Activated naive CD8-positive, alpha-beta T cell treated with anti-CD3 and anti-CD28 coated beads for 36 hours (primary cell): ENCODE results near the gene LIPI. TPM values are rescaled to one million over a fixed set of nuclear protein-coding genes. Genes with fewer than 3 reads are reported as not detected.
"Not testable (repeated sequence)": the region's sequence is repeated elsewhere in the genome, so short reads cannot be mapped to it uniquely, and the experiment has no call there.

Experiments used
- DNase-seq: peaks from one replicate; pipeline ENCODE4 v3.0.0; 2021
- H3K27ac Mint-ChIP-seq: one replicate; pipeline ENCODE4 v1.8.0; 2022; ENCODE audit warnings: mild to moderate bottlenecking, moderate library complexity, mixed read lengths
- H3K27me3 Mint-ChIP-seq: one replicate; pipeline ENCODE4 v1.8.0; 2022; ENCODE audit warnings: mild to moderate bottlenecking, mixed read lengths
- H3K36me3 Mint-ChIP-seq: one replicate; pipeline ENCODE4 v1.8.0; 2021; ENCODE audit warnings: mild to moderate bottlenecking, mixed read lengths
- H3K4me1 Mint-ChIP-seq: one replicate; pipeline ENCODE4 v1.8.0; 2021; ENCODE audit warnings: mixed read lengths
- H3K4me3 Mint-ChIP-seq: one replicate; pipeline ENCODE4 v1.8.0; 2022; ENCODE audit warnings: mild to moderate bottlenecking, moderate library complexity, mixed read lengths
- H3K9me3 Mint-ChIP-seq: one replicate; pipeline ENCODE4 v1.8.0; 2022; ENCODE audit warnings: mixed read lengths
- total RNA-seq, 2 experiments: library from RNA; stranded (reverse); gene quantifications; one replicate each; pipeline ENCODE4 v1.2.3, GENCODE V29; 2021

LIPI gene
- total RNA-seq, 2 experiments from 2014 or later, result not detected

GRCh38 chr21:14095056-14095455 is 115.7 kb downstream of the LIPI start:
- peaks cover 20% of the 10 kb centered on the region for H3K36me3 Mint-ChIP-seq
- no peak overlapping the region for H3K4me3 Mint-ChIP-seq
- H3K9me3 Mint-ChIP-seq, result peaks cover 4% of the 10 kb centered on the region
- no peak overlapping the region for H3K27ac Mint-ChIP-seq
- H3K4me1 Mint-ChIP-seq, result no peaks in the 10 kb centered on the region
- H3K27me3 Mint-ChIP-seq, result no peaks in the 10 kb centered on the region
- DNase-seq, result no peak

GRCh38 chr21:14092834-14093560 is 117.8 kb downstream of the LIPI start:
- Mint-ChIP-seq H3K36me3 (peaks cover 29% of the 10 kb centered on the region), H3K27ac (no peak overlapping the region), H3K4me3 (no peak overlapping the region), H3K4me1 (peaks cover 2% of the 10 kb centered on the region), H3K27me3 (no peaks in the 10 kb centered on the region), H3K9me3 (peaks cover 6% of the 10 kb centered on the region)
- DNase-seq, result no peak

- not testable (repeated sequence) for H3K9me3 Mint-ChIP-seq, H3K4me3 Mint-ChIP-seq, H3K27me3 Mint-ChIP-seq, H3K27ac Mint-ChIP-seq, DNase-seq
- peaks cover 12% of the 10 kb centered on the region for H3K4me1 Mint-ChIP-seq
- peaks cover 35% of the 10 kb centered on the region for H3K36me3 Mint-ChIP-seq
Observed at GRCh38 chr21:14090184-14090583, 120.6 kb downstream of the LIPI start.

GRCh38 chr21:14088391-14088790 is 122.4 kb downstream of the LIPI start:
- Mint-ChIP-seq H3K27ac (no peak overlapping the region), H3K27me3 (no peaks in the 10 kb centered on the region), H3K36me3 (peaks cover 46% of the 10 kb centered on the region), H3K4me3 (no peak overlapping the region), H3K4me1 (peaks cover 12% of the 10 kb centered on the region), H3K9me3 (peaks cover 9% of the 10 kb centered on the region)
- DNase-seq, result no peak

- Mint-ChIP-seq H3K27ac (peak overlapping the region; percentile 68), H3K4me1 (peaks cover 12% of the 10 kb centered on the region), H3K36me3 (peaks cover 39% of the 10 kb centered on the region), H3K9me3 (peaks cover 9% of the 10 kb centered on the region), H3K27me3 (no peaks in the 10 kb centered on the region), H3K4me3 (no peak overlapping the region)
- no peak for DNase-seq
Observed at GRCh38 chr21:14086553-14086952, 124.2 kb downstream of the LIPI start.

GRCh38 chr21:14084701-14085100 is 126.1 kb downstream of the LIPI start:
- peaks cover 30% of the 10 kb centered on the region for H3K36me3 Mint-ChIP-seq
- H3K27me3 Mint-ChIP-seq, result no peaks in the 10 kb centered on the region
- peaks cover 9% of the 10 kb centered on the region for H3K4me1 Mint-ChIP-seq
- H3K4me3 Mint-ChIP-seq, result no peak overlapping the region
- H3K9me3 Mint-ChIP-seq, result peaks cover 5% of the 10 kb centered on the region
- no peak overlapping the region for H3K27ac Mint-ChIP-seq
- DNase-seq, result no peak

- H3K9me3 Mint-ChIP-seq, result peaks cover 5% of the 10 kb centered on the region
- no peak for DNase-seq
- H3K4me1 Mint-ChIP-seq, result peaks cover 9% of the 10 kb centered on the region
- H3K27me3 Mint-ChIP-seq, result no peaks in the 10 kb centered on the region
- no peak overlapping the region for H3K27ac Mint-ChIP-seq
- H3K36me3 Mint-ChIP-seq, result peaks cover 29% of the 10 kb centered on the region
- H3K4me3 Mint-ChIP-seq, result no peak overlapping the region
Observed at GRCh38 chr21:14084068-14084501, 126.7 kb downstream of the LIPI start.

GRCh38 chr21:14080764-14081096 is 130.0 kb downstream of the LIPI start:
- no peak for DNase-seq
- Mint-ChIP-seq H3K9me3 (peaks cover 15% of the 10 kb centered on the region), H3K36me3 (peaks cover 16% of the 10 kb centered on the region), H3K27ac (no peak overlapping the region), H3K4me1 (no peaks in the 10 kb centered on the region), H3K4me3 (no peak overlapping the region), H3K27me3 (no peaks in the 10 kb centered on the region)

GRCh38 chr21:14080040-14080763 is 130.6 kb downstream of the LIPI start:
- Mint-ChIP-seq H3K27me3 (no peaks in the 10 kb centered on the region), H3K4me3 (no peak overlapping the region), H3K4me1 (no peaks in the 10 kb centered on the region), H3K9me3 (peaks cover 15% of the 10 kb centered on the region), H3K36me3 (peaks cover 16% of the 10 kb centered on the region), H3K27ac (no peak overlapping the region)
- DNase-seq, result no peak

- DNase-seq, result no peak
- H3K27me3 Mint-ChIP-seq, result no peaks in the 10 kb centered on the region
- H3K27ac Mint-ChIP-seq, result no peak overlapping the region
- H3K9me3 Mint-ChIP-seq, result peaks cover 15% of the 10 kb centered on the region
- H3K4me1 Mint-ChIP-seq, result no peaks in the 10 kb centered on the region
- peaks cover 10% of the 10 kb centered on the region for H3K36me3 Mint-ChIP-seq
- no peak overlapping the region for H3K4me3 Mint-ChIP-seq
Observed at GRCh38 chr21:14078746-14079375, 131.9 kb downstream of the LIPI start.

GRCh38 chr21:14076143-14076806 is 134.5 kb downstream of the LIPI start:
- peaks cover 4% of the 10 kb centered on the region for H3K36me3 Mint-ChIP-seq
- no peaks in the 10 kb centered on the region for H3K27me3 Mint-ChIP-seq
- no peak overlapping the region for H3K4me3 Mint-ChIP-seq
- H3K27ac Mint-ChIP-seq, result no peak overlapping the region
- no peaks in the 10 kb centered on the region for H3K4me1 Mint-ChIP-seq
- H3K9me3 Mint-ChIP-seq, result peaks cover 10% of the 10 kb centered on the region
- DNase-seq, result no peak

GRCh38 chr21:14075346-14076142 is 135.2 kb downstream of the LIPI start:
- Mint-ChIP-seq H3K4me1 (no peaks in the 10 kb centered on the region), H3K36me3 (peaks cover 4% of the 10 kb centered on the region), H3K27ac (no peak overlapping the region), H3K27me3 (no peaks in the 10 kb centered on the region), H3K9me3 (peaks cover 10% of the 10 kb centered on the region), H3K4me3 (no peak overlapping the region)
- DNase-seq, result no peak

- Mint-ChIP-seq H3K4me3 (no peak overlapping the region), H3K9me3 (peaks cover 10% of the 10 kb centered on the region), H3K27me3 (no peaks in the 10 kb centered on the region), H3K4me1 (no peaks in the 10 kb centered on the region), H3K36me3 (peaks cover 7% of the 10 kb centered on the region), H3K27ac (no peak overlapping the region)
- no peak for DNase-seq
Observed at GRCh38 chr21:14074177-14074576, 136.6 kb downstream of the LIPI start.

GRCh38 chr21:14073615-14074014 is 137.1 kb downstream of the LIPI start:
- Mint-ChIP-seq H3K27me3 (no peaks in the 10 kb centered on the region), H3K36me3 (peaks cover 7% of the 10 kb centered on the region), H3K27ac (no peak overlapping the region), H3K4me3 (no peak overlapping the region), H3K4me1 (no peaks in the 10 kb centered on the region), H3K9me3 (peaks cover 10% of the 10 kb centered on the region)
- DNase-seq, result no peak
